ENCODE results near the gene KCNQ1OT1. TPM values are rescaled to one million over a fixed set of nuclear protein-coding genes. Genes with fewer than 3 reads are reported as not detected.

The KCNQ1OT1 gene
- total RNA-seq, 1 donor from 2014 or later, result 7.0 TPM

DNA sequence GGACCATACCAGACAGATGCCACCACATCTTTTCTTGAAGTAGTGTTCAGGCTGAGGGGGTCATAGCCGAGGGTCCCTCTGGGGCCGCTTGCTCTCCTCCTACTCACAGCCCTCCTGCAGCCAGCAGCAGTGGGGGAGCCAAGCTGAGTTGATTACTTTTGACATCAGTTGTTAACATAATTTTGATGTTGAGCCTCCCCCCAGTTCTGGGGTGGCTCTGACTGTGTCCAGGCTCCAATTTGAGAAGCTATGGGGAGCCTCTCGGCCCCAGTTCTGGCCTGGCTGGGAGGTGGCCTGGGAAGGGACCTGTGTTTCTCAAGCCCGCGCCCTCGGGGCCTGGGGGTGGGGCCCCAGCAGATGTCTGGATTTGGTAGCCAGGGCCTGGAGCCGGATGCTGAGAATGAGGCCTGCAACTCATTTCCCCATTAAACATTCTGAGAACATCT is 47.9 kb downstream of the KCNQ1OT1 start:
- Mint-ChIP-seq H3K4me1 (ENCODE audit: unreplicated experiment) (peaks cover 8% of the 10 kb centered on the region), H3K4me3 (peak overlapping the region; percentile 36), H3K27ac (no peak overlapping the region), H3K36me3 (peaks cover 46% of the 10 kb centered on the region), H3K9me3 (peaks cover 30% of the 10 kb centered on the region), H3K27me3 (no peaks in the 10 kb centered on the region)
- TF ChIP-seq CTCF (conservative IDR thresholded peaks at IDR 0.05), result no peak
- DNase-seq (ENCODE audit: extremely low spot score, unreplicated experiment), result no peak

DNA sequence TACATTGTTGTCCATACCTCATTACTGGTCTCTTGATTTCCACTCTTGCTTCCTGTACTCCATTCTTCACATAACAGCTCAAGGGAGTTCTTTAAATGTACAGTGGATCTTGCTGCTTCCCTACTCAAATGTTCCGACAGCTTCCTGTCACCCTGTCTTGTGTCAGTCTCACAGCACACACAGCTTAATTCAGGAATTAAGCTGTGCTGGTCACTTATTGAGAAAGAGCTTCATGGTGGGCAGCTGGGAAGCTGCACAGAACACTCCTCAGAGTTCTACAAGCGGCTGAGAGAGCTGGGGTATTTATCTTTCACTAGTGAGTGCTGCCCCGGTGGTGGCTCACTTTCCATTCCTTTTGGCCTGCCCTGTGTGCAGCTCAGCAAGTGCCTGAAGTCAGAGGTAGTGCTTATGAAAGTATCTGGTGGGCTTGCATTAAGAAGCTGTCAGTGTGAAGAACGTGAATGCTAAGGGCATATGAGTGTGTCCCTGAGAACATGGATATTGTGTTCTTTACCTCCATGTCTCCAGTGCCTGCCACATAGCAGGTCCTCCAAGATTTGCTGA is 48.7 kb downstream of the KCNQ1OT1 start:
- H3K9me3 Mint-ChIP-seq, result peaks cover 25% of the 10 kb centered on the region
- no peak for TF ChIP-seq CTCF (conservative IDR thresholded peaks at IDR 0.05)
- peaks cover 42% of the 10 kb centered on the region for H3K36me3 Mint-ChIP-seq
- no peaks in the 10 kb centered on the region for H3K27me3 Mint-ChIP-seq
- no peak overlapping the region for H3K27ac Mint-ChIP-seq
- peak overlapping the region; percentile 18 for H3K4me3 Mint-ChIP-seq
- peaks cover 8% of the 10 kb centered on the region for H3K4me1 Mint-ChIP-seq (ENCODE audit: unreplicated experiment)
- no peak for DNase-seq (ENCODE audit: extremely low spot score, unreplicated experiment)

DNA sequence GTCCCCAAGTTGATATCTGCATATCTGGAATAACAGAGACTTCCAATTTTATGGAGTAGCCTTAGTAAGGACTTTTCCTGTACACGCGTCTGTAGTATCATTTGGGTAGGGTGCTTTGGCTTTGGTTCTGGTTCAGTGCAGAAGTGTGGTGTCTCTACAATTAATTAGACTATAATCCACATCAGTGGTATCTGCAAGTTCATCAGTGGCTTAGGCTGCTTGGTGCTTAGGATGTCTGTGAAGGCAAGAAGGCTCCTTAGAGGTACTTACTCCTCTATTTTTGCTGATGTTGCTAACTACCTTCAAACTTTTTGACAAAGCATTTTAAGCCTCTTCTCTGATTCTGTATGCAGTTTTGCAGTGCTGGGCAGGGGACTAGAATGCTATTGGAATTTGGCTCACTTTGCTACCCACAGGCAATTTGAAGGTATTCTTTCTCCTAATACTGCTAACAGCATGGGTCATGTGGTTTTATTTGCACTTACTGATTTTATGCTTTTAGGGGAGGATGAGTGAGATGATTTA is 49.4 kb downstream of the KCNQ1OT1 start:
- peaks cover 38% of the 10 kb centered on the region for H3K36me3 Mint-ChIP-seq
- H3K27ac Mint-ChIP-seq, result no peak overlapping the region
- peaks cover 20% of the 10 kb centered on the region for H3K9me3 Mint-ChIP-seq
- TF ChIP-seq CTCF (conservative IDR thresholded peaks at IDR 0.05), result no peak
- H3K4me3 Mint-ChIP-seq, result no peak overlapping the region
- no peaks in the 10 kb centered on the region for H3K27me3 Mint-ChIP-seq
- DNase-seq (ENCODE audit: extremely low spot score, unreplicated experiment), result no peak
- H3K4me1 Mint-ChIP-seq (ENCODE audit: unreplicated experiment), result peaks cover 8% of the 10 kb centered on the region

- Mint-ChIP-seq H3K27me3 (no peaks in the 10 kb centered on the region), H3K9me3 (peaks cover 20% of the 10 kb centered on the region), H3K36me3 (peaks cover 38% of the 10 kb centered on the region), H3K27ac (no peak overlapping the region), H3K4me1 (ENCODE audit: unreplicated experiment) (peaks cover 8% of the 10 kb centered on the region), H3K4me3 (no peak overlapping the region)
- no peak for TF ChIP-seq CTCF (conservative IDR thresholded peaks at IDR 0.05)
- DNase-seq (ENCODE audit: extremely low spot score, unreplicated experiment), result no peak
Observed at GRCh38 chr11:2649848-2650247, 49.9 kb downstream of the KCNQ1OT1 start.

- Mint-ChIP-seq H3K27me3 (no peaks in the 10 kb centered on the region), H3K36me3 (peaks cover 34% of the 10 kb centered on the region), H3K27ac (no peak overlapping the region), H3K9me3 (peaks cover 20% of the 10 kb centered on the region), H3K4me1 (ENCODE audit: unreplicated experiment) (peaks cover 5% of the 10 kb centered on the region), H3K4me3 (no peak overlapping the region)
- no peak for TF ChIP-seq CTCF (conservative IDR thresholded peaks at IDR 0.05)
- DNase-seq (ENCODE audit: extremely low spot score, unreplicated experiment), result no peak
Observed at GRCh38 chr11:2649400-2649799, 50.4 kb downstream of the KCNQ1OT1 start.

Data from type B pancreatic cell (in vitro differentiated cells).